Breast epithelium (tissue), 4 donors: Measurements from ENCODE around the gene SMIM20. TPM values are rescaled to one million over a fixed set of nuclear protein-coding genes. Genes with fewer than 3 reads are reported as not detected.

ENCODE experiments used
- DNase-seq, 2 donors: peaks; one replicate each; pipeline ENCODE4 v3.0.0-alpha.2; 2019; ENCODE audit warnings: low spot score in 2 of 2
- H3K27ac ChIP-seq, 2 donors: fragments of 200-600 bp; sonication (generic) in 1 of 2; one replicate each; pipeline ENCODE4 v1.5.1; 2016 to 2019; ENCODE audit warnings: mild to moderate bottlenecking in 1 of 2
- H3K27me3 ChIP-seq, 2 donors: fragments of 200-600 bp; sonication (generic) in 1 of 2; one replicate each; pipeline versions ENCODE4 v1.5.1 to v1.6.0; 2017 to 2019; ENCODE audit warnings: control low read depth in 1 of 2, mild to moderate bottlenecking in 1 of 2
- H3K36me3 ChIP-seq: fragments of 200-600 bp; one replicate; pipeline ENCODE4 v1.5.1; 2019
- H3K4me1 ChIP-seq, 2 donors: fragments of 200-600 bp; sonication (generic); one replicate each; pipeline ENCODE4 v1.5.1; 2016 to 2019; ENCODE audit warnings: control low read depth in 1 of 2
- H3K4me3 ChIP-seq, 3 donors: fragments of 200-600 bp; sonication (generic); 1 replicate in 2 of 3; 2 replicates in 1 of 3; pipeline ENCODE4 v1.5.1; 2016 to 2019; ENCODE audit warnings: mild to moderate bottlenecking in 3 of 3, moderate library complexity in 2 of 3
- H3K9me3 ChIP-seq, 2 donors: fragments of 200-600 bp; sonication (generic) in 1 of 2; one replicate each; pipeline ENCODE4 v1.5.1; 2016 to 2019; ENCODE audit warnings: control low read depth in 1 of 2
- CTCF ChIP-seq, 3 donors: fragments of 450-650 bp; IDR thresholded peaks; one replicate each; pipeline ENCODE4 v1.5.1; 2016 to 2017; ENCODE audit warnings: antibody characterized with exemption in 3 of 3, mild to moderate bottlenecking in 3 of 3, moderate library complexity in 3 of 3
- POLR2A ChIP-seq: fragments of 450-650 bp; IDR thresholded peaks from one replicate; pipeline ENCODE4 v1.6.1; 2016; ENCODE audit warnings: antibody characterized with exemption, mild to moderate bottlenecking, moderate library complexity
- POLR2AphosphoS5 ChIP-seq, 3 donors: sonication (generic); formaldehyde crosslinking; IDR thresholded peaks; one replicate each; pipeline ENCODE4 v1.6.1; 2017; ENCODE audit warnings: antibody characterized with exemption in 3 of 3
- intact Hi-C: fragments of 100-400 bp; cut with DNase I; formaldehyde crosslinking; loops from one replicate; pipeline ENCODE4 v1.15.1; 2023; ENCODE audit warnings: low total_unique reads
- total RNA-seq, 3 donors: library from RNA; depleted of rRNA; stranded (reverse); fragments of >200 nt; gene quantifications; one replicate each; pipeline ENCODE4 v1.1.0, GENCODE V29; 2016

SMIM20 gene
- total RNA-seq, 3 donors from 2014 or later = 26.9 to 37.0 (median 29.2) TPM

- no peak overlapping the region for H3K27ac ChIP-seq
- H3K4me3 ChIP-seq = no peak overlapping the region
- intact Hi-C loops = no loop called here
- no peaks in the 10 kb centered on the region for H3K9me3 ChIP-seq
- DNase-seq = no peak
- no peaks in the 10 kb centered on the region for H3K36me3 ChIP-seq
- H3K27me3 ChIP-seq = no peaks in the 10 kb centered on the region
- TF ChIP-seq POLR2A (no peak), CTCF (IDR thresholded peaks at IDR 0.05) (no peak), POLR2AphosphoS5 (IDR thresholded peaks at IDR 0.05) (no peak)
- H3K4me1 ChIP-seq = no peaks in the 10 kb centered on the region
Measured at GRCh38 chr4:25948051-25948450, 34.0 kb downstream of the SMIM20 start.

- no peaks in the 10 kb centered on the region for H3K36me3 ChIP-seq
- no peaks in the 10 kb centered on the region for H3K27me3 ChIP-seq
- no peak for DNase-seq
- TF ChIP-seq POLR2AphosphoS5 (IDR thresholded peaks at IDR 0.05) (no peak), POLR2A (no peak), CTCF (IDR thresholded peaks at IDR 0.05) (no peak)
- H3K4me3 ChIP-seq = no peak overlapping the region
- H3K4me1 ChIP-seq = no peaks in the 10 kb centered on the region
- intact Hi-C loops = no loop called here
- H3K27ac ChIP-seq = no peak overlapping the region
- no peaks in the 10 kb centered on the region for H3K9me3 ChIP-seq
Measured at GRCh38 chr4:25949173-25949748, 35.2 kb downstream of the SMIM20 start.

GRCh38 chr4:25949994-25950393 is 36.0 kb downstream of the SMIM20 start:
- H3K27me3 ChIP-seq = no peaks in the 10 kb centered on the region
- H3K4me3 ChIP-seq = no peak overlapping the region
- H3K9me3 ChIP-seq = no peaks in the 10 kb centered on the region
- no peaks in the 10 kb centered on the region for H3K36me3 ChIP-seq
- TF ChIP-seq POLR2AphosphoS5 (IDR thresholded peaks at IDR 0.05) = no peak
- no peak for TF ChIP-seq CTCF (IDR thresholded peaks at IDR 0.05)
- no peak for TF ChIP-seq POLR2A
- no peak overlapping the region for H3K27ac ChIP-seq
- intact Hi-C loops = no loop called here
- DNase-seq = no peak
- H3K4me1 ChIP-seq = no peaks in the 10 kb centered on the region

- no peaks in the 10 kb centered on the region for H3K36me3 ChIP-seq
- no peaks in the 10 kb centered on the region for H3K9me3 ChIP-seq
- no peaks in the 10 kb centered on the region for H3K4me1 ChIP-seq
- no peaks in the 10 kb centered on the region for H3K27me3 ChIP-seq
- no peak overlapping the region for H3K27ac ChIP-seq
- H3K4me3 ChIP-seq = no peak overlapping the region
- intact Hi-C loops = no loop called here
- DNase-seq = no peak
- TF ChIP-seq POLR2A (no peak), CTCF (IDR thresholded peaks at IDR 0.05) (no peak), POLR2AphosphoS5 (IDR thresholded peaks at IDR 0.05) (no peak)
Measured at GRCh38 chr4:25950461-25951389, 36.7 kb downstream of the SMIM20 start.

GRCh38 chr4:25951390-25951952 is 37.5 kb downstream of the SMIM20 start:
- no peak overlapping the region for H3K4me3 ChIP-seq
- no peaks in the 10 kb centered on the region for H3K4me1 ChIP-seq
- TF ChIP-seq CTCF (IDR thresholded peaks at IDR 0.05) (no peak), POLR2A (no peak), POLR2AphosphoS5 (IDR thresholded peaks at IDR 0.05) (no peak)
- no peaks in the 10 kb centered on the region for H3K9me3 ChIP-seq
- H3K36me3 ChIP-seq = no peaks in the 10 kb centered on the region
- no peaks in the 10 kb centered on the region for H3K27me3 ChIP-seq
- DNase-seq = no peak
- H3K27ac ChIP-seq = no peak overlapping the region
- intact Hi-C loops = no loop called here
